ENCODE data around the gene CRACR2B. TPM values are rescaled to one million over a fixed set of nuclear protein-coding genes. Genes with fewer than 3 reads are reported as not detected.

CRACR2B gene
- total RNA-seq, 1 experiment from 2014 or later: 11.8 TPM

GRCh38 chr11:847876-848275 lies 20.2 kb downstream of the CRACR2B start:
- ChIA-PET CTCF (interaction anchor here (1.9 kb wide), 1 partner anchor 12 kb away, joined by 4 read pairs; no protein-coding TSS in a partner anchor), RAD21 (ENCODE audit: low non-redundant PET in 1 of 2, low total read pairs in 2 of 2, uncharacterized antibody in 2 of 2, unreplicated experiment in 2 of 2) (interaction anchor here in 1 of 2 experiments (1.1 kb wide), 1 partner anchor 204 kb away, joined by 4 read pairs; no protein-coding TSS in a partner anchor), POLR2A (interaction anchor here (0.6 kb wide), 1 partner anchor 46 kb away, joined by 4 read pairs; no protein-coding TSS in a partner anchor)
- Histone ChIP-seq H3K4me3 (replicated peaks in 1 of 2; ENCODE audit: low read depth in 1 of 2, low read length in 2 of 2) (no peak overlapping the region), H3K36me3 (ENCODE audit: control insufficient read depth in 1 of 2, insufficient read depth in 2 of 2, low read length in 2 of 2) (no peaks in the 10 kb centered on the region; a peak in 1 of 4 replicates), H3K79me2 (ENCODE audit: insufficient read depth, low read length) (peaks cover 14% of the 10 kb centered on the region; the same call in 1 of the 2 replicates), H3K9me2 (ENCODE audit: insufficient read depth) (no peaks in the 10 kb centered on the region), H3K4me2 (ENCODE audit: low read length) (no peak overlapping the region), H3K4me1 (ENCODE audit: control insufficient read depth in 1 of 2, insufficient read depth in 2 of 2, low read length in 2 of 2) (peaks cover 17 to 39% of the 10 kb centered on the region in 2 experiments), H3K27me3 (ENCODE audit: insufficient read depth, low read length) (no peaks in the 10 kb centered on the region), H2AFZ (ENCODE audit: low read depth, low read length, poor library complexity, severe bottlenecking) (no peak overlapping the region), H3K9ac (ENCODE audit: low read length) (no peak overlapping the region), H4K20me1 (ENCODE audit: insufficient read depth) (no peaks in the 10 kb centered on the region), H3K27ac (ENCODE audit: low read depth, low read length) (no peak overlapping the region), H3K9me3 (ENCODE audit: control insufficient read depth in 1 of 2, insufficient read depth in 1 of 2, low read depth in 1 of 2, low read length in 2 of 2) (no peaks in the 10 kb centered on the region)
- intact Hi-C loops (cut with micrococcal nuclease): loop anchor here (1.0 kb wide), 1 partner anchor 203 kb away; no protein-coding TSS in a partner anchor
- TF ChIP-seq CBX3 (IDR thresholded peaks at IDR 0.05; ENCODE audit: low read depth) (no peak), CEBPB (IDR thresholded peaks at IDR 0.05; ENCODE audit: low read depth) (no peak), FOSL1 (IDR thresholded peaks at IDR 0.05; ENCODE audit: low read depth) (no peak), MAX (IDR thresholded peaks at IDR 0.05) (no peak), ZNF274 (IDR thresholded peaks at IDR 0.05; ENCODE audit: low read depth, low read length) (no peak), POLR2A (IDR thresholded peaks at IDR 0.05; ENCODE audit: borderline replicate concordance, extremely low read depth, insufficient read depth, insufficient read length) (no peak), SIN3A (IDR thresholded peaks at IDR 0.05; ENCODE audit: low read depth) (no peak), REST (IDR thresholded peaks at IDR 0.05; ENCODE audit: low read depth) (no peak), JUND (IDR thresholded peaks at IDR 0.05) (no peak), RAD21 (IDR thresholded peaks at IDR 0.05; ENCODE audit: low read depth) (no peak), EZH2 (IDR thresholded peaks at IDR 0.05) (no peak), CTCF (IDR thresholded peaks at IDR 0.05 in 2 of 3, conservative IDR thresholded peaks at IDR 0.05 in 1 of 3; ENCODE audit: borderline replicate concordance in 1 of 3, insufficient read depth in 1 of 3, low read depth in 2 of 3, low read length in 2 of 3) (no peak), ZBTB33 (IDR thresholded peaks at IDR 0.05; ENCODE audit: extremely low read depth, insufficient replicate concordance, low read length) (no peak), YY1 (IDR thresholded peaks at IDR 0.05; ENCODE audit: extremely low read depth, insufficient replicate concordance, low read depth, low read length) (no peak), TCF7L2 (IDR thresholded peaks at IDR 0.05; ENCODE audit: borderline replicate concordance, extremely low read depth, insufficient read depth, insufficient read length) (no peak), ELF1 (IDR thresholded peaks at IDR 0.05; ENCODE audit: borderline replicate concordance, low read depth) (no peak), ZFX (IDR thresholded peaks at IDR 0.05) (no peak)
- TF ChIP-seq, protein P1, sequence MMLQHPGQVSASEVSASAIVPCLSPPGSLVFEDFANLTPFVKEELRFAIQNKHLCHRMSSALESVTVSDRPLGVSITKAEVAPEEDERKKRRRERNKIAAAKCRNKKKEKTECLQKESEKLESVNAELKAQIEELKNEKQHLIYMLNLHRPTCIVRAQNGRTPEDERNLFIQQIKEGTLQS (IDR thresholded peaks at IDR 0.05): no peak
- ATAC-seq: no peak
- no TSS peak for BruUV-seq (replicated peaks)
- DNase-seq (ENCODE audit: low read depth, low spot score): no peak

Data from HCT116 (cell line).